ENCODE data around the gene ZNF274. TPM values are rescaled to one million over a fixed set of nuclear protein-coding genes. Genes with fewer than 3 reads are reported as not detected.
A peak's percentile ranks its signal among the peaks of the same experiment; 100 is the strongest.

Gene ZNF274
- total and polyA plus RNA-seq, 2 experiments from 2014 or later: 19.9 to 31.2 TPM

DNA sequence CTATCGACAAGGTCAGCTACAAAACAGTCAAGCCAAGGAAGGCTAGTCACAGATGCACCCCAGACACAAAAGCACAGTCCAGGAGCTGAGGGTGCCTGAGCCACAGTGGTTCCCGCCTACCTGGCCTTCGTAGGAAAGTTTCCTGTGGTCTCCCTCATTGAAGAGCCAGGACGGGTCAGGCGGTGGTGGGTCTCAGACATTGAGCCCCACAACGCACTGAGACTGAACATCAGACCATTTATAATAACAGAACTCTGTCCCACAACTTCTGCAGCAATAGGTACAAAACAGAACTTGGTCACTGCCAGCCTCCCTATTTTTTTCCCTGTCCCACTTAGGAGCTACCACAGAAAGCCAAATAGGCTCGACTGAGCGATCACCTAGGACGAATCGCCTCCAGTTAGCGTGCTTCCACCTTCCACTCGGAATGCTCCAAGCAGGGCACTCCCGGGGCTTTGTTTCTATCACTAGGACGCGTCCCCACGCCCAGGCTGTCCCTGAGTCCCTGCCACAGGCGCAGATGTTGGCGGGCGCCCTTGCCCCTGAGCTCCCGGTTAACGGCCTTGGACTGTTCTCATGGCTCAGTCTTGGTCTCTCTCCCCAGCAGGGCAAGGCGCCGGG is 45.2 kb downstream of the ZNF274 start (continued):
- TF ChIP-seq CREB1 (CRISPR knock-in tag; IDR thresholded peaks at IDR 0.05; ENCODE audit: low read depth) (no peak), JUNB (IDR thresholded peaks at IDR 0.05; ENCODE audit: unreplicated experiment) (no peak), ZNF114 (CRISPR knock-in tag; IDR thresholded peaks at IDR 0.05) (no peak), STAT1 (IDR thresholded peaks at IDR 0.05; ENCODE audit: unreplicated experiment) (no peak), ZNF331 (CRISPR knock-in tag; IDR thresholded peaks at IDR 0.05; ENCODE audit: low read depth) (no peak)

DNA sequence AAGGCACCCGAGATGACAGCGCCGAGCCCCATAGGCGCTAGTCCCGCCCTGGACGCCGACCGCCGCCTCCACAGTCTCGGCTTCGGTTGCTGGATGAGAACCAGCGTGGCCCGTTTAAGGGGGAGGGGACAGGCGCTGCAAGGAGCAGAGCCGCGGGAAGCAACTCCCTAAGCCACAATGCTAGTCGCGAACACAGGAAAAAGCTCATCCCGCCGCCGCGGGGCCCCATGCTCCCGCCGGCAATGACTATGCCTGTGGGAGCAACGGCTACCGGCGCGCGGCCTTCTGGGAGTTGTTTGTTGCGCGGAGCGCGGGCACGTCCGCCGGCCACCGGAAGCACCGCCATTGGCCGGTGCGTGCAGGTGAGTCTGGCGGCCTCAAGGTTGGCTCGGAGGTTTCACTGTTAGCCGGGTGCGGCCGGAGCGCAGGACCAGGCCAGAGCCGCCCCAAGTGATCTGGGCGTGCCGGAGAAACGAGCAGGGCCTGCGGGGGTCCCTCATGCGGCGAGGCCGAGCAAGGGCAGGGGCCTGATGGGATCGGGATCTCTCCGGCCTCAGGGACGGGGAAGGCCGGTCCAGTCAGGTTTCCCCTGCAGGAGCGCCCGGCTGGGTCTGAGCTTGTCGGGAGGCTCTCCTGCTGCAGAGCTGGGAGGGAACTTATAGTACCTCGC is 45.9 kb downstream of the ZNF274 start, which contains the start of gene ZNF544:
Gene ZNF544, plus strand, starts transcription at position 330 of the 670 bp plus-strand sequence. CDS start 15,110 bp downstream, outside the sequence.
- H3K27ac Mint-ChIP-seq: peak within 1 kb of the TSS; percentile 97
- ATAC-seq (peak; percentile 94), DNase-seq (ENCODE audit: low spot score) (peak; percentile 89)
- Histone ChIP-seq H4K20me1 (replicated peaks; ENCODE audit: insufficient read depth) (peaks cover 28% of the 10 kb centered on the region), H3K27ac (ENCODE audit: low read depth) (peak within 1 kb of the TSS; percentile 91), H3K4me2 (peak within 1 kb of the TSS; percentile 99), H3K27me3 (ENCODE audit: insufficient read depth) (no peaks in the 10 kb centered on the region), H3K4me1 (ENCODE audit: insufficient read depth) (peaks cover 12% of the 10 kb centered on the region), H3F3A (replicated peaks; ENCODE audit: low read depth) (peaks cover 14% of the 10 kb centered on the region; the same call in 1 of the 2 replicates), H3K4me3 (peak within 1 kb of the TSS; percentile 92), H3K79me2 (replicated peaks; ENCODE audit: insufficient read depth) (peaks cover 43% of the 10 kb centered on the region), H3K9me2 (ENCODE audit: insufficient read depth) (0 out of 2 replicates have a peak, but pooled peaks cover 3% of the 10 kb centered on the region), H2AFZ (peak within 1 kb of the TSS; percentile 99), H3K36me3 (ENCODE audit: insufficient read depth) (peaks cover 35% of the 10 kb centered on the region)
- H3K4me3 Mint-ChIP-seq: peak within 1 kb of the TSS; percentile 81
- TF ChIP-seq ZNF331 (CRISPR knock-in tag; IDR thresholded peaks at IDR 0.05; ENCODE audit: low read depth): no peak
- TF ChIP-seq CREB1 (CRISPR knock-in tag; IDR thresholded peaks at IDR 0.05; ENCODE audit: low read depth): no peak
- TF ChIP-seq, protein P1, sequence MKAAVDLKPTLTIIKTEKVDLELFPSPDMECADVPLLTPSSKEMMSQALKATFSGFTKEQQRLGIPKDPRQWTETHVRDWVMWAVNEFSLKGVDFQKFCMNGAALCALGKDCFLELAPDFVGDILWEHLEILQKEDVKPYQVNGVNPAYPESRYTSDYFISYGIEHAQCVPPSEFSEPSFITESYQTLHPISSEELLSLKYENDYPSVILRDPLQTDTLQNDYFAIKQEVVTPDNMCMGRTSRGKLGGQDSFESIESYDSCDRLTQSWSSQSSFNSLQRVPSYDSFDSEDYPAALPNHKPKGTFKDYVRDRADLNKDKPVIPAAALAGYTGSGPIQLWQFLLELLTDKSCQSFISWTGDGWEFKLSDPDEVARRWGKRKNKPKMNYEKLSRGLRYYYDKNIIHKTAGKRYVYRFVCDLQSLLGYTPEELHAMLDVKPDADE (IDR thresholded peaks at IDR 0.05): peak; percentile 77
- peak; percentile 94 for TF ChIP-seq POLR2AphosphoS5 (IDR thresholded peaks at IDR 0.05; ENCODE audit: low read depth)
- no peak for TF ChIP-seq NANOG (IDR thresholded peaks at IDR 0.05; ENCODE audit: borderline replicate concordance)
- peaks cover 17% of the 10 kb centered on the region for H3K4me1 Mint-ChIP-seq
- H3K27me3 Mint-ChIP-seq (ENCODE audit: insufficient read depth, low read depth, poor library complexity): peaks cover 14% of the 10 kb centered on the region
- H3K36me3 Mint-ChIP-seq (ENCODE audit: low read depth): peaks cover 51% of the 10 kb centered on the region
- peaks cover 12% of the 10 kb centered on the region for H3K9me3 Mint-ChIP-seq

DNA sequence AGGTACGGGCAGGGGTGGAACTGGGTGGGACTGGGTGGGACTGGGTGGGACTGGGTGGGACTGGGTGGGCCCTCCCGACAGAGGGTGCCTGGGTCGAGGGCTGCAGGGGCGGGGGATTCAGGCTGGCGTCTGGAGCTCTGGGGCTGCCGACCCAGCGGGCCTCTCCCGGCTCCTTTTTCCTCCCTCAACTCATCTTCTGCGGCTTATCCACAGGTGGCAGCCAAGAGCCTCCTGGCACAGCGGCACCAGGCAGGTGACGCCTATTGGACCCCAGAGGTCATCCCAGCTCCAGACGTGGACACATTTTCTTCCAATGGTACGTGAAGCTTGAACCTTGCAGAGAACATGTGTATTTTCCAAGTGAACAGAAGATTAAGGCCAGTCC is 46.4 kb downstream of the ZNF274 start:
- Mint-ChIP-seq H3K36me3 (ENCODE audit: low read depth) (peaks cover 56% of the 10 kb centered on the region), H3K9me3 (peaks cover 9% of the 10 kb centered on the region), H3K27ac (peak overlapping the region; percentile 97), H3K4me1 (peaks cover 17% of the 10 kb centered on the region), H3K4me3 (peak overlapping the region; percentile 81), H3K27me3 (ENCODE audit: insufficient read depth, low read depth, poor library complexity) (peaks cover 16% of the 10 kb centered on the region)
- TF ChIP-seq, protein P2, sequence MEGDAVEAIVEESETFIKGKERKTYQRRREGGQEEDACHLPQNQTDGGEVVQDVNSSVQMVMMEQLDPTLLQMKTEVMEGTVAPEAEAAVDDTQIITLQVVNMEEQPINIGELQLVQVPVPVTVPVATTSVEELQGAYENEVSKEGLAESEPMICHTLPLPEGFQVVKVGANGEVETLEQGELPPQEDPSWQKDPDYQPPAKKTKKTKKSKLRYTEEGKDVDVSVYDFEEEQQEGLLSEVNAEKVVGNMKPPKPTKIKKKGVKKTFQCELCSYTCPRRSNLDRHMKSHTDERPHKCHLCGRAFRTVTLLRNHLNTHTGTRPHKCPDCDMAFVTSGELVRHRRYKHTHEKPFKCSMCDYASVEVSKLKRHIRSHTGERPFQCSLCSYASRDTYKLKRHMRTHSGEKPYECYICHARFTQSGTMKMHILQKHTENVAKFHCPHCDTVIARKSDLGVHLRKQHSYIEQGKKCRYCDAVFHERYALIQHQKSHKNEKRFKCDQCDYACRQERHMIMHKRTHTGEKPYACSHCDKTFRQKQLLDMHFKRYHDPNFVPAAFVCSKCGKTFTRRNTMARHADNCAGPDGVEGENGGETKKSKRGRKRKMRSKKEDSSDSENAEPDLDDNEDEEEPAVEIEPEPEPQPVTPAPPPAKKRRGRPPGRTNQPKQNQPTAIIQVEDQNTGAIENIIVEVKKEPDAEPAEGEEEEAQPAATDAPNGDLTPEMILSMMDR (conservative IDR thresholded peaks at IDR 0.05; ENCODE audit: low read depth in 2 of 2): peak; percentile 35 to 56; a peak in 3 of 4 replicates
- TF ChIP-seq STAT1 (IDR thresholded peaks at IDR 0.05; ENCODE audit: unreplicated experiment): no peak
- H2AFZ ChIP-seq: no peak overlapping the region
- peaks cover 12% of the 10 kb centered on the region for H3K4me1 ChIP-seq (ENCODE audit: insufficient read depth)
- H3K4me3 ChIP-seq: peak overlapping the region; percentile 92
- peak overlapping the region; percentile 91; the same call in 1 of the 2 replicates for H3K27ac ChIP-seq (ENCODE audit: low read depth)
- peaks cover 40% of the 10 kb centered on the region for H3K36me3 ChIP-seq (ENCODE audit: insufficient read depth)
- H3K4me2 ChIP-seq: peak overlapping the region; percentile 99
- H4K20me1 ChIP-seq (replicated peaks; ENCODE audit: insufficient read depth): peaks cover 33% of the 10 kb centered on the region
- H3F3A ChIP-seq (replicated peaks; ENCODE audit: low read depth): peaks cover 14% of the 10 kb centered on the region; the same call in 1 of the 2 replicates
- peak; percentile 67 for ATAC-seq
- H3K27me3 ChIP-seq (ENCODE audit: insufficient read depth): no peaks in the 10 kb centered on the region
- H3K79me2 ChIP-seq (replicated peaks; ENCODE audit: insufficient read depth): peaks cover 49% of the 10 kb centered on the region
- H3K9me2 ChIP-seq (ENCODE audit: insufficient read depth): 0 out of 2 replicates have a peak, but pooled peaks cover 3% of the 10 kb centered on the region
- DNase-seq (ENCODE audit: low spot score): peak; percentile 71
